HG02840 (cell line): Measurements from ENCODE around the gene USP6NL.
A peak's percentile ranks its signal among the peaks of the same experiment; 100 is the strongest.
"Not testable (repeated sequence)": the region's sequence is repeated elsewhere in the genome, so short reads cannot be mapped to it uniquely, and the experiment has no call there.

Experiments used
- ATAC-seq: cut with Tn5 transposase; IDR thresholded peaks from one replicate; pipeline ENCODE4 v1.9.1; 2021; ENCODE audit warnings: mild to moderate bottlenecking, moderate library complexity, moderate number of reproducible peaks; ENCODE audit not compliant: unreplicated experiment, low FRiP score

USP6NL gene

GRCh38 chr10:11521860-11522259 is 89.6 kb downstream of the USP6NL start:
- ATAC-seq: no peak

GRCh38 chr10:11520892-11521291 is 90.6 kb downstream of the USP6NL start:
- no peak for ATAC-seq

- peak; percentile 48 for ATAC-seq
These were observed 94.3 kb downstream of the USP6NL start for GRCh38 chr10:11517150-11517549.

GRCh38 chr10:11516431-11516746 is 95.1 kb downstream of the USP6NL start:
- ATAC-seq: peak; percentile 42

- peak; percentile 25 for ATAC-seq
These were observed 95.6 kb downstream of the USP6NL start for GRCh38 chr10:11515596-11516430.

GRCh38 chr10:11513727-11514126 is 97.7 kb downstream of the USP6NL start:
- no peak for ATAC-seq

- no peak for ATAC-seq
These were observed 98.9 kb downstream of the USP6NL start for GRCh38 chr10:11512596-11512995.

GRCh38 chr10:11511321-11511720 is 100.1 kb downstream of the USP6NL start:
- ATAC-seq: no peak

GRCh38 chr10:11510736-11511135 is 100.7 kb downstream of the USP6NL start:
- ATAC-seq: no peak

GRCh38 chr10:11510281-11510680 is 101.2 kb downstream of the USP6NL start:
- ATAC-seq: no peak

- no peak for ATAC-seq
These were observed 102.4 kb downstream of the USP6NL start for GRCh38 chr10:11509036-11509435.

- ATAC-seq: no peak
These were observed 105.1 kb downstream of the USP6NL start for GRCh38 chr10:11506247-11506789.

GRCh38 chr10:11505639-11506038 is 105.8 kb downstream of the USP6NL start:
- ATAC-seq: no peak

GRCh38 chr10:11504566-11505285 is 106.7 kb downstream of the USP6NL start:
- ATAC-seq: no peak

- no peak for ATAC-seq
These were observed 109.8 kb downstream of the USP6NL start for GRCh38 chr10:11501600-11501999.

GRCh38 chr10:11499425-11500071 is 111.9 kb downstream of the USP6NL start:
- peak; percentile 56 for ATAC-seq

GRCh38 chr10:11498399-11498798 is 113.1 kb downstream of the USP6NL start:
- ATAC-seq: no peak

GRCh38 chr10:11494923-11495322 is 116.5 kb downstream of the USP6NL start:
- ATAC-seq: not testable (repeated sequence)

- no peak for ATAC-seq
These were observed 117.8 kb downstream of the USP6NL start for GRCh38 chr10:11493646-11494045.

- no peak for ATAC-seq
These were observed 120.4 kb downstream of the USP6NL start for GRCh38 chr10:11491087-11491486.

- ATAC-seq: no peak
These were observed 121.9 kb downstream of the USP6NL start for GRCh38 chr10:11489591-11489990.
